ENCODE measurements around the gene PLEKHA6.

DNA sequence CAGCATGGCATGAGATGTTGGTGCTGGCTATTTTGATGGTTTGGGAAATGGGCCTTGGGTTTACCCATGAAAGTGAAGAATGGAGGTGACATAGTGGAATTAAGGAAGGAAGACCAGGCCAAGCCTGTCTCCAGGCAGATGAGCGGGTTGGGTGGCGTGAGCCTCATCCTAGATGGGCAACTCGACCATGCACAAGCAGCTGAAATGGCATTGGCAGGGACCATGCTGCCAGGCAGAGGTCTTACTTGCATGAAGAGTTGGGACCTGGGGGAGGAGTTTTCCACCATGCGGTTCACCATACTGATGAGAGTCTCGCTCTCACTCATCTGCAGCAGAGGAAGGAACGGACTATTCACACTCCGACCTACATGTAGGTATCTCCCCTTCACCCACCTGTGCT is 108.4 kb downstream of the PLEKHA6 start:
- TF ChIP-seq, protein P1, sequence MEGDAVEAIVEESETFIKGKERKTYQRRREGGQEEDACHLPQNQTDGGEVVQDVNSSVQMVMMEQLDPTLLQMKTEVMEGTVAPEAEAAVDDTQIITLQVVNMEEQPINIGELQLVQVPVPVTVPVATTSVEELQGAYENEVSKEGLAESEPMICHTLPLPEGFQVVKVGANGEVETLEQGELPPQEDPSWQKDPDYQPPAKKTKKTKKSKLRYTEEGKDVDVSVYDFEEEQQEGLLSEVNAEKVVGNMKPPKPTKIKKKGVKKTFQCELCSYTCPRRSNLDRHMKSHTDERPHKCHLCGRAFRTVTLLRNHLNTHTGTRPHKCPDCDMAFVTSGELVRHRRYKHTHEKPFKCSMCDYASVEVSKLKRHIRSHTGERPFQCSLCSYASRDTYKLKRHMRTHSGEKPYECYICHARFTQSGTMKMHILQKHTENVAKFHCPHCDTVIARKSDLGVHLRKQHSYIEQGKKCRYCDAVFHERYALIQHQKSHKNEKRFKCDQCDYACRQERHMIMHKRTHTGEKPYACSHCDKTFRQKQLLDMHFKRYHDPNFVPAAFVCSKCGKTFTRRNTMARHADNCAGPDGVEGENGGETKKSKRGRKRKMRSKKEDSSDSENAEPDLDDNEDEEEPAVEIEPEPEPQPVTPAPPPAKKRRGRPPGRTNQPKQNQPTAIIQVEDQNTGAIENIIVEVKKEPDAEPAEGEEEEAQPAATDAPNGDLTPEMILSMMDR (IDR thresholded peaks at IDR 0.05; ENCODE audit: insufficient read depth, low read length), result no peak
- TF ChIP-seq POLR2AphosphoS5 (IDR thresholded peaks at IDR 0.05; ENCODE audit: low read depth) (no peak), GABPA (IDR thresholded peaks at IDR 0.05; ENCODE audit: low read depth) (no peak), SPI1 (IDR thresholded peaks at IDR 0.05; ENCODE audit: borderline replicate concordance, low read depth) (no peak)
- TF ChIP-seq, protein P2, sequence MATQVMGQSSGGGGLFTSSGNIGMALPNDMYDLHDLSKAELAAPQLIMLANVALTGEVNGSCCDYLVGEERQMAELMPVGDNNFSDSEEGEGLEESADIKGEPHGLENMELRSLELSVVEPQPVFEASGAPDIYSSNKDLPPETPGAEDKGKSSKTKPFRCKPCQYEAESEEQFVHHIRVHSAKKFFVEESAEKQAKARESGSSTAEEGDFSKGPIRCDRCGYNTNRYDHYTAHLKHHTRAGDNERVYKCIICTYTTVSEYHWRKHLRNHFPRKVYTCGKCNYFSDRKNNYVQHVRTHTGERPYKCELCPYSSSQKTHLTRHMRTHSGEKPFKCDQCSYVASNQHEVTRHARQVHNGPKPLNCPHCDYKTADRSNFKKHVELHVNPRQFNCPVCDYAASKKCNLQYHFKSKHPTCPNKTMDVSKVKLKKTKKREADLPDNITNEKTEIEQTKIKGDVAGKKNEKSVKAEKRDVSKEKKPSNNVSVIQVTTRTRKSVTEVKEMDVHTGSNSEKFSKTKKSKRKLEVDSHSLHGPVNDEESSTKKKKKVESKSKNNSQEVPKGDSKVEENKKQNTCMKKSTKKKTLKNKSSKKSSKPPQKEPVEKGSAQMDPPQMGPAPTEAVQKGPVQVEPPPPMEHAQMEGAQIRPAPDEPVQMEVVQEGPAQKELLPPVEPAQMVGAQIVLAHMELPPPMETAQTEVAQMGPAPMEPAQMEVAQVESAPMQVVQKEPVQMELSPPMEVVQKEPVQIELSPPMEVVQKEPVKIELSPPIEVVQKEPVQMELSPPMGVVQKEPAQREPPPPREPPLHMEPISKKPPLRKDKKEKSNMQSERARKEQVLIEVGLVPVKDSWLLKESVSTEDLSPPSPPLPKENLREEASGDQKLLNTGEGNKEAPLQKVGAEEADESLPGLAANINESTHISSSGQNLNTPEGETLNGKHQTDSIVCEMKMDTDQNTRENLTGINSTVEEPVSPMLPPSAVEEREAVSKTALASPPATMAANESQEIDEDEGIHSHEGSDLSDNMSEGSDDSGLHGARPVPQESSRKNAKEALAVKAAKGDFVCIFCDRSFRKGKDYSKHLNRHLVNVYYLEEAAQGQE (IDR thresholded peaks at IDR 0.05; ENCODE audit: insufficient replicate concordance, low read depth), result no peak
